ENCODE data around the gene OSBPL6.
A peak's percentile ranks its signal among the peaks of the same experiment; 100 is the strongest.

Gene OSBPL6

DNA sequence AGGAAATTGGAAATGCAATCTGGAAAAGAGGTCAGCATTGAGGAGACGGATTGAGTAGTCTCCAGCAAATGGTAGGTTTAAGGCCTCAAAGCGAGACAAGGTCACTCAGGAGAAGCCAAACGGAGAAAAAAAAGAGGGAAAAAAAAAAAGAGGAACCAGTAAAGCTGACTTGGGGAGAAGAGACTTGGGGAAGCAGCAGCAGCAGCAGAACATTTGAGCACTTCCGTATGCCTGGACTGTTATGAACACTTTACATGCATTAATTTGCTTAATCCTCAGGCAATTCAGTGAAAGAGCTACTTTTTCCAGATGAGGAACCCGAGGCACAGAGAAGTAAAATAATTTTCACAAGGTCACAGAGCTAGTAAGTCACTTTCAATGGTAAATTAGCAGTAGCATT lies 81.3 kb downstream of the OSBPL6 start:
- TF ChIP-seq, protein P1, sequence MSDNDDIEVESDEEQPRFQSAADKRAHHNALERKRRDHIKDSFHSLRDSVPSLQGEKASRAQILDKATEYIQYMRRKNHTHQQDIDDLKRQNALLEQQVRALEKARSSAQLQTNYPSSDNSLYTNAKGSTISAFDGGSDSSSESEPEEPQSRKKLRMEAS (IDR thresholded peaks at IDR 0.05; ENCODE audit: low read depth, low read length), result no peak
- TF ChIP-seq POLR2A (IDR thresholded peaks at IDR 0.05; ENCODE audit: extremely low read depth, insufficient read length) (no peak), MYC (IDR thresholded peaks at IDR 0.05; ENCODE audit: low read depth, low read length) (no peak)
- TF ChIP-seq, protein P2, sequence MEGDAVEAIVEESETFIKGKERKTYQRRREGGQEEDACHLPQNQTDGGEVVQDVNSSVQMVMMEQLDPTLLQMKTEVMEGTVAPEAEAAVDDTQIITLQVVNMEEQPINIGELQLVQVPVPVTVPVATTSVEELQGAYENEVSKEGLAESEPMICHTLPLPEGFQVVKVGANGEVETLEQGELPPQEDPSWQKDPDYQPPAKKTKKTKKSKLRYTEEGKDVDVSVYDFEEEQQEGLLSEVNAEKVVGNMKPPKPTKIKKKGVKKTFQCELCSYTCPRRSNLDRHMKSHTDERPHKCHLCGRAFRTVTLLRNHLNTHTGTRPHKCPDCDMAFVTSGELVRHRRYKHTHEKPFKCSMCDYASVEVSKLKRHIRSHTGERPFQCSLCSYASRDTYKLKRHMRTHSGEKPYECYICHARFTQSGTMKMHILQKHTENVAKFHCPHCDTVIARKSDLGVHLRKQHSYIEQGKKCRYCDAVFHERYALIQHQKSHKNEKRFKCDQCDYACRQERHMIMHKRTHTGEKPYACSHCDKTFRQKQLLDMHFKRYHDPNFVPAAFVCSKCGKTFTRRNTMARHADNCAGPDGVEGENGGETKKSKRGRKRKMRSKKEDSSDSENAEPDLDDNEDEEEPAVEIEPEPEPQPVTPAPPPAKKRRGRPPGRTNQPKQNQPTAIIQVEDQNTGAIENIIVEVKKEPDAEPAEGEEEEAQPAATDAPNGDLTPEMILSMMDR (IDR thresholded peaks at IDR 0.05; ENCODE audit: low read depth, low read length), result no peak
- DNase-seq (ENCODE audit: low read depth), result peak; percentile 28
- no peak overlapping the region for H3K4me3 ChIP-seq (ENCODE audit: low read depth, low read length)

DNA sequence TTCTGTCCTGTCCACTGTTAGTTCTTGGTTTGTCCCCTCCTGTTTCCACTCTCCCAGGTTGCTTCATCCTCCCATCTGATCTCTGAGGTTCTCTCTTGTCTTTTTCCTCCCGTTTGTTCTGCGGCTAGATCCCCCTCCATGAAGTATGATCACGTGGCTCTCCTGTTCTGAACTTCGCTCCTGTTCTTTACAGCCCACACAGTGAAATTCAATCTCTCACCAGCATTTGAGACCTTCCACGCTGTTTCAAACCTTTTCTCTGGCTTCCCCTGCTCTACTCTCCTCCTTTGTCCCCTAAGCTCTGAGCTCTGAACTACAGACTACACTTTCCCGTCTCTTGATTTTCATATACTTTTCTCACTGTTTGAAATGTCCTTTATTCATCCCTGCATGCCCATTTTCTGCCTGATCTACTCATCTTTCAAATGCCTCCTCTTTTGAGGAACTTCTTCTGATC lies 83.5 kb downstream of the OSBPL6 start:
- no peak overlapping the region for H3K4me3 ChIP-seq (ENCODE audit: low read depth, low read length)
- no peak for TF ChIP-seq POLR2A (IDR thresholded peaks at IDR 0.05; ENCODE audit: extremely low read depth, insufficient read length)
- TF ChIP-seq, protein P1 (IDR thresholded peaks at IDR 0.05; ENCODE audit: low read depth, low read length), result no peak
- TF ChIP-seq, protein P2 (IDR thresholded peaks at IDR 0.05; ENCODE audit: low read depth, low read length), result no peak
- no peak for TF ChIP-seq MYC (IDR thresholded peaks at IDR 0.05; ENCODE audit: low read depth, low read length)
- no peak for DNase-seq (ENCODE audit: low read depth)

DNA sequence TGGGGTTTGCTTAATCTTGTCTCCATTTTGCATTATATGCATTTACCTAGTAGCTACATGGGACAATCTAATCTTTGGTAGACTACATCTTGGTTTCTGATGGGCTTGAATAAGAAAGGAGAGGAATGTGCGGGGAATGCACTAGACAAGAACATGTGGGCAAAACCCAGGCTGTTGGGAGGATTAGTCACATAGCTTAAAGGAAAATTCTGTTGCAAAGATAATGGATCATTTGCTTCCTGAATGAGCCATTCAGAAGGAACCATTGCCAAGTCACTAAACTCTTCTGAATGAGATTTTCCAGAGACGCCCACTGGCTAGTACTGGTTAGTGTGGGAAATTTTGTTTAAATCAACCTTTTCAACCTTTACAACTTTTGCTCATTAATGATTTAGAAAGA lies 84.8 kb downstream of the OSBPL6 start:
- H3K4me3 ChIP-seq (ENCODE audit: low read depth, low read length), result no peak overlapping the region
- DNase-seq (ENCODE audit: low read depth), result no peak
- TF ChIP-seq, protein P2 (IDR thresholded peaks at IDR 0.05; ENCODE audit: low read depth, low read length), result no peak
- TF ChIP-seq POLR2A (IDR thresholded peaks at IDR 0.05; ENCODE audit: extremely low read depth, insufficient read length) (no peak), MYC (IDR thresholded peaks at IDR 0.05; ENCODE audit: low read depth, low read length) (no peak)
- TF ChIP-seq, protein P1 (IDR thresholded peaks at IDR 0.05; ENCODE audit: low read depth, low read length), result no peak

DNA sequence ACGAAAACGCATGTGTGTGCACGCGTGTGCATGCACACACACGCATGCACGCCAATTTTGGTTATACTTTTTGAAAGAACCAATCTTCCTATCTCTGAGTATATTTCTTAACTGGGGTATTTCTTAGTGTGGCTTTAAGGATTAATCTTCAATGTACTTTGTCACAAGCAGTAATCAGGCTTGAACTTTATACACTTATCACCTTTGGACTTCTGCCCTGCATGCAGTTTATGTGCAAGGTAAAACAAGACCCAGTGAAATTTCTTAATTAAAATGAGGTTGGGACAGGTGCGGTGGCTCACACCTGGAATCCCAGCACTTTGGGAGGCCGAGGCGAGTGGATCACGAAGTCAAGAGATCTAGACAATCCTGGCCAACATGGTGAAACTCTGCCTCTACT lies 85.3 kb downstream of the OSBPL6 start:
- no peak for DNase-seq (ENCODE audit: low read depth)
- TF ChIP-seq, protein P2 (IDR thresholded peaks at IDR 0.05; ENCODE audit: low read depth, low read length), result no peak
- TF ChIP-seq, protein P1 (IDR thresholded peaks at IDR 0.05; ENCODE audit: low read depth, low read length), result no peak
- no peak for TF ChIP-seq MYC (IDR thresholded peaks at IDR 0.05; ENCODE audit: low read depth, low read length)
- no peak for TF ChIP-seq POLR2A (IDR thresholded peaks at IDR 0.05; ENCODE audit: extremely low read depth, insufficient read length)
- no peak overlapping the region for H3K4me3 ChIP-seq (ENCODE audit: low read depth, low read length)

DNA sequence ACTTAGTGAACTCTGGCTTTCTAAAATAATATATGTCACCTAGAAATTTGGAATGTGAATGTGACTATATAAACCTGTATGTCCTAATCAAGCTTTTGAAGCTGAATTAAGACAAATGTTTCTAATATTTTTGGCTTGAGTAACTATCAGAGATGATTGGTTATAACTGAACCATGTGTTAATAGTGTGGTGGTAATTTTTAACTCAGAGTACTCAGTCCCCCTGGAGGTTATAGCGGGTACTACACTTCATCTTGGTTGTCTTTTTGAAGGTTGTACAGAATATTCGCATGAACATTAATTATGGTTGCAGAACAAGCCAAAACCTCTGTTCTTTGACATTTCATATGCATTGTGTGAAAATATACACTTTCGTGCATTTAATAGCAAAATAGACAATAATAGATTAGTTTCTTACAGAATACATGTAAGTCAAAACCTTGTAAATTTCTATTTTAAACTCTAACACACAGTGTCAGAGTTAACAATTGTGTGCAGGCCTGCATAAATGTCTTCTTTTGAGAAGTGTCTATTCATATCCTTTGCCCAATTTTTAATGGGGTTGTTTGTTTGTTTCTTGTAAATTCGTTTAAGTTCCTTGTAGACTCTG lies 86.0 kb downstream of the OSBPL6 start:
- no peak for TF ChIP-seq MYC (IDR thresholded peaks at IDR 0.05; ENCODE audit: low read depth, low read length)
- TF ChIP-seq, protein P2 (IDR thresholded peaks at IDR 0.05; ENCODE audit: low read depth, low read length), result peak; percentile 77
- no peak overlapping the region for H3K4me3 ChIP-seq (ENCODE audit: low read depth, low read length)
- peak; percentile 54 for DNase-seq (ENCODE audit: low read depth)

Measured in NB4 (cell line).